Breast epithelium (tissue), 4 donors: Measurements from ENCODE around the gene ERN2. TPM values are rescaled to one million over a fixed set of nuclear protein-coding genes. Genes with fewer than 3 reads are reported as not detected.

Experiments
- DNase-seq, 2 donors: peaks; one replicate each; pipeline ENCODE4 v3.0.0-alpha.2; 2019; ENCODE audit warnings: low spot score in 2 of 2
- H3K27ac ChIP-seq, 2 donors: fragments of 200-600 bp; sonication (generic) in 1 of 2; one replicate each; pipeline ENCODE4 v1.5.1; 2016 to 2019; ENCODE audit warnings: mild to moderate bottlenecking in 1 of 2
- H3K27me3 ChIP-seq, 2 donors: fragments of 200-600 bp; sonication (generic) in 1 of 2; one replicate each; pipeline versions ENCODE4 v1.5.1 to v1.6.0; 2017 to 2019; ENCODE audit warnings: control low read depth in 1 of 2, mild to moderate bottlenecking in 1 of 2
- H3K36me3 ChIP-seq: fragments of 200-600 bp; one replicate; pipeline ENCODE4 v1.5.1; 2019
- H3K4me1 ChIP-seq, 2 donors: fragments of 200-600 bp; sonication (generic); one replicate each; pipeline ENCODE4 v1.5.1; 2016 to 2019; ENCODE audit warnings: control low read depth in 1 of 2
- H3K4me3 ChIP-seq, 3 donors: fragments of 200-600 bp; sonication (generic); 1 replicate in 2 of 3; 2 replicates in 1 of 3; pipeline ENCODE4 v1.5.1; 2016 to 2019; ENCODE audit warnings: mild to moderate bottlenecking in 3 of 3, moderate library complexity in 2 of 3
- H3K9me3 ChIP-seq, 2 donors: fragments of 200-600 bp; sonication (generic) in 1 of 2; one replicate each; pipeline ENCODE4 v1.5.1; 2016 to 2019; ENCODE audit warnings: control low read depth in 1 of 2
- POLR2A ChIP-seq: fragments of 450-650 bp; IDR thresholded peaks from one replicate; pipeline ENCODE4 v1.6.1; 2016; ENCODE audit warnings: antibody characterized with exemption, mild to moderate bottlenecking, moderate library complexity
- POLR2AphosphoS5 ChIP-seq, 3 donors: sonication (generic); formaldehyde crosslinking; IDR thresholded peaks; one replicate each; pipeline ENCODE4 v1.6.1; 2017; ENCODE audit warnings: antibody characterized with exemption in 3 of 3
- intact Hi-C: fragments of 100-400 bp; cut with DNase I; formaldehyde crosslinking; loops from one replicate; pipeline ENCODE4 v1.15.1; 2023; ENCODE audit warnings: low total_unique reads
- total RNA-seq, 3 donors: library from RNA; depleted of rRNA; stranded (reverse); fragments of >200 nt; gene quantifications; one replicate each; pipeline ENCODE4 v1.1.0, GENCODE V29; 2016
- TF ChIP-seq, protein P1 (sequence below), 3 donors: fragments of 450-650 bp; IDR thresholded peaks; one replicate each; pipeline ENCODE4 v1.5.1; 2016 to 2017; ENCODE audit warnings: antibody characterized with exemption in 3 of 3, mild to moderate bottlenecking in 3 of 3, moderate library complexity in 3 of 3

The ERN2 gene
- total RNA-seq, 3 donors from 2014 or later, result 0.33 TPM; not detected in 2

DNA sequence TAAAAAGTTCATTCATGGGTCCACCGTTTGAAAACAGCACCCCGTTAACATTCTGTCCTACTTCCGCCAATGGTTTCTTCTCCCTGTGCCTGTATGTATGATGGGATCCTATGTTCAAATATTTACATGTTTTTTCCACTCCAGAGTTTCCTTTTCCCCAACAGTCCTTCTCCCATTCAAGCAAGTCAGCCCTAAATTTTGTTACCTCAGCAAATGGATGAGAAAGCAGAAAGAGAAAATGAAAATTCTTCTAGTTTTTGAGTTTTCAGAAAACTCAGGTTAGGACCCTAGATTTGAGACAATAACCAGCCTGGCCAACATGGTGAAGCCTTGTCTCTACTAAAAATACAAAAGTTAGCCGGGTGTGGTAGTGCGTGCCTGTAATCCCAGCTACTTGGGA, 3.5 kb upstream of the ERN2 start:
- no peaks in the 10 kb centered on the region for H3K4me1 ChIP-seq
- no peak for DNase-seq
- no peaks in the 10 kb centered on the region for H3K9me3 ChIP-seq
- intact Hi-C loops, result loop anchor here (5.0 kb wide), 1 partner anchor 236 kb away; no protein-coding TSS in a partner anchor
- peaks cover 7 to 33% of the 10 kb centered on the region in 2 donors for H3K27me3 ChIP-seq
- H3K27ac ChIP-seq, result no peak overlapping the region
- H3K4me3 ChIP-seq, result no peak overlapping the region
- no peaks in the 10 kb centered on the region for H3K36me3 ChIP-seq
- TF ChIP-seq, protein P1, sequence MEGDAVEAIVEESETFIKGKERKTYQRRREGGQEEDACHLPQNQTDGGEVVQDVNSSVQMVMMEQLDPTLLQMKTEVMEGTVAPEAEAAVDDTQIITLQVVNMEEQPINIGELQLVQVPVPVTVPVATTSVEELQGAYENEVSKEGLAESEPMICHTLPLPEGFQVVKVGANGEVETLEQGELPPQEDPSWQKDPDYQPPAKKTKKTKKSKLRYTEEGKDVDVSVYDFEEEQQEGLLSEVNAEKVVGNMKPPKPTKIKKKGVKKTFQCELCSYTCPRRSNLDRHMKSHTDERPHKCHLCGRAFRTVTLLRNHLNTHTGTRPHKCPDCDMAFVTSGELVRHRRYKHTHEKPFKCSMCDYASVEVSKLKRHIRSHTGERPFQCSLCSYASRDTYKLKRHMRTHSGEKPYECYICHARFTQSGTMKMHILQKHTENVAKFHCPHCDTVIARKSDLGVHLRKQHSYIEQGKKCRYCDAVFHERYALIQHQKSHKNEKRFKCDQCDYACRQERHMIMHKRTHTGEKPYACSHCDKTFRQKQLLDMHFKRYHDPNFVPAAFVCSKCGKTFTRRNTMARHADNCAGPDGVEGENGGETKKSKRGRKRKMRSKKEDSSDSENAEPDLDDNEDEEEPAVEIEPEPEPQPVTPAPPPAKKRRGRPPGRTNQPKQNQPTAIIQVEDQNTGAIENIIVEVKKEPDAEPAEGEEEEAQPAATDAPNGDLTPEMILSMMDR (IDR thresholded peaks at IDR 0.05), result no peak
- TF ChIP-seq POLR2AphosphoS5 (IDR thresholded peaks at IDR 0.05), result no peak

DNA sequence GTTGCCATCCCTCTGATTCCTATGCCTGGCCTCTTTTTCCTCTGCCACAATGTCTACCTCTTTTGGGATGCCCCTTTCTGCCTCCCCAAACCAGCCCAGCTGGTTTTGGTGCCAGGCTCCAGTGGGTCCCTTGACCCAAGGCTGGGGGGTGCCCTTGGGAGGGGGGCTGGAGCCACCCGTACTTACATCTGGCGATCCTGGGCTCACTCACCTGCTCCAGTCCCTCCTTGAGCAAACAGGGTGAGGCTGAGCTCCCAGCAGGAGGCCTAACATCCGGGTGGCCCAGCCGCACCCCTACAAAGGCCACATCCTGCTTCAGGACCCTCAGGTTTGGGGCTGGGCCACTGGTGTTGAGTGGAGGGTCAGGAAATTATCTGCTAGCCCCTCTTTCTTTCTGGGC, 1.2 kb downstream of the ERN2 start:
- Histone ChIP-seq H3K4me1 (no peaks in the 10 kb centered on the region), H3K27ac (no peak overlapping the region), H3K36me3 (no peaks in the 10 kb centered on the region), H3K27me3 (peaks cover 7 to 37% of the 10 kb centered on the region in 2 donors), H3K4me3 (no peak overlapping the region), H3K9me3 (peaks cover 0 to 16% of the 10 kb centered on the region in 2 donors)
- no peak for TF ChIP-seq POLR2AphosphoS5 (IDR thresholded peaks at IDR 0.05)
- TF ChIP-seq, protein P1 (IDR thresholded peaks at IDR 0.05), result no peak
- TF ChIP-seq POLR2A, result no peak
- intact Hi-C loops, result no loop called here
- DNase-seq, result no peak

DNA sequence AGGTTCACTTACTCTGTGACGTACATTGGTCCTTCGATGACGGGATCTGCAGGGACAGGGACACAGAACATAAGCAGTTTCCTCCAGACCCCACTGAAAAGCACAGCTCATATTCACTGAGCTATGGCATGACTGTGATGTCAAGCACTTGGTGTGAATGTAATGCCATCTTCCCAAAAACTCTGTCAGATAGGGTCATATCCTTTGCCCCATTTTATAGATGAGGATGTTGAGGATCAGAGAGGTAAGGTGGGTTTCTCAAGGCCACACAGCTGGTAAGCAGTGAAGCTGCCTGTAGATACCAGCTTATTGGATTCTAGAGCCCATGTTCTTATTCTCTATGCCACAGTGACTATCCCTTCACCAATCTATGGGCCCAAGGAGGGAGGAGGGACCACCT, 2.5 kb downstream of the ERN2 start:
- intact Hi-C loops, result no loop called here
- no peak for DNase-seq
- Histone ChIP-seq H3K36me3 (no peaks in the 10 kb centered on the region), H3K4me1 (no peaks in the 10 kb centered on the region), H3K4me3 (no peak overlapping the region), H3K27me3 (peaks cover 7 to 37% of the 10 kb centered on the region in 2 donors), H3K9me3 (peaks cover 0 to 16% of the 10 kb centered on the region in 2 donors), H3K27ac (no peak overlapping the region)
- no peak for TF ChIP-seq POLR2AphosphoS5 (IDR thresholded peaks at IDR 0.05)
- TF ChIP-seq POLR2A, result no peak
- TF ChIP-seq, protein P1 (IDR thresholded peaks at IDR 0.05), result no peak

DNA sequence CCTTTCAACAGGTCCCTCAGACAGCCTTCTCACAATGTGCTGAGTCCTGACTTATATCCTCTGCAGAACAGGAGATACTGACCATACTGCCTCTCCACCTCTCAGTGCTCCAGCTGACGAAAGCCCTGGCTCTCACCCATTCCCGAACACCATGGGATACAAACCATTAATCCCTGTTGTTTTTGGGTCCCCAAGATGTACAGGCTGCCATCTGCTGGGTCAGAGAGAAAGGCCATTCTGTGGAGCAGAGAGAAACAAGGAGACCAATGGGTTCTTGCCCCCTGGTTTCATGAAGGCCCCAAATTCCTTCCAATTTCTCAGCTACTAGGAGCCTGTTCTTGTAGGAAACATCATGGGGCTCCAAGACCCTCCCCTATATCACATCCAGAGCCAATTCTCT, 3.0 kb downstream of the ERN2 start:
- Histone ChIP-seq H3K27me3 (peaks cover 7 to 36% of the 10 kb centered on the region in 2 donors), H3K27ac (no peak overlapping the region), H3K9me3 (peaks cover 0 to 16% of the 10 kb centered on the region in 2 donors), H3K4me3 (no peak overlapping the region), H3K36me3 (no peaks in the 10 kb centered on the region), H3K4me1 (no peaks in the 10 kb centered on the region)
- intact Hi-C loops, result no loop called here
- TF ChIP-seq POLR2A, result no peak
- DNase-seq, result no peak

DNA sequence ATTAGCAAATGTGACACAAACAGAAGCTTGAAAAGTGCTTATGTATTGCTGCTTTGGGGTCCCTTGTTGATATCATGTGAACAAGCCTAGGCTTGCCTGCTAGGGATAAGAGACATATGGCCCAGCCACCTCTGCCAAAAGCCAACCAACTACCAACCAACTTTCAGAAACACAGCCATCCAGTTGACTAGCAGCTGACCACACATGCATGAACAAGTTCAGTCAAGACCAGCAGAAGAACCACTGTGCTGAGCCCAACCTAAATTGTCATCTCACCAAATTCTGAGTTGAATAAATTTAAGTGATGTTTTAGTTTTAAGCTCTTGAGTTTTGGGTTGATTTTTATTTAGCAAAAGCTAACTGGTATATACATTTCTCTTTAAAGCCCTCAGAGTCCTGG, 3.5 kb downstream of the ERN2 start:
- peaks cover 7 to 31% of the 10 kb centered on the region in 2 donors for H3K27me3 ChIP-seq
- intact Hi-C loops, result no loop called here
- peaks cover 0 to 16% of the 10 kb centered on the region in 2 donors for H3K9me3 ChIP-seq
- TF ChIP-seq POLR2AphosphoS5 (IDR thresholded peaks at IDR 0.05) (no peak), POLR2A (no peak)
- TF ChIP-seq, protein P1 (IDR thresholded peaks at IDR 0.05), result no peak
- no peak overlapping the region for H3K27ac ChIP-seq
- H3K4me3 ChIP-seq, result no peak overlapping the region
- no peak for DNase-seq
- H3K4me1 ChIP-seq, result no peaks in the 10 kb centered on the region
- no peaks in the 10 kb centered on the region for H3K36me3 ChIP-seq

DNA sequence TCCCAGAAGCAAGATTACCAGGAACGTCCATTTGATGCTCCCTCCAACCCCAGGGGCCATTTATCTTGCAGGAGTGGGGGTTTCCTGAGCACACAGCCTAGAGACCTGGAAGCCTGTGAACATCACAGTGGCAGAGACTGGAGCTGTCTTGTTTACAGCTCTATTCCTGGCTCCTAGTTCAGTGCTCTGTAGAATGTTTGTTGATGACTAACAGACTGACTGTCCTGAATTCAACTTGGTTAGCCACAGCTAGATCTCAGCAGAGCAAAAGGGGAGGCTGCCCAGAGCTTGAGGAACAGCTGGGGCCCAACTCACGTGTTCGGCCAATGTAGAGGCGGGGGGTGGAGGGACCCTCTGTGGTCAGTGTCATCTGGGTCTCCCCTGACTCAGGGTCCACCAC, 6.6 kb downstream of the ERN2 start:
- no peak overlapping the region for H3K4me3 ChIP-seq
- no peak for DNase-seq
- H3K36me3 ChIP-seq, result no peaks in the 10 kb centered on the region
- intact Hi-C loops, result no loop called here
- H3K9me3 ChIP-seq, result peaks cover 0 to 16% of the 10 kb centered on the region in 2 donors
- H3K4me1 ChIP-seq, result no peaks in the 10 kb centered on the region
- TF ChIP-seq POLR2A, result no peak
- TF ChIP-seq, protein P1 (IDR thresholded peaks at IDR 0.05), result no peak
- no peak for TF ChIP-seq POLR2AphosphoS5 (IDR thresholded peaks at IDR 0.05)
- H3K27me3 ChIP-seq, result peaks cover 0 to 3% of the 10 kb centered on the region in 2 donors
- no peak overlapping the region for H3K27ac ChIP-seq
